PFSK-1 (cell line): ENCODE results near the gene HOOK2.

Experiments
- FOXP2 ChIP-seq: optimal IDR thresholded peaks from 2 replicates; pipeline ENCODE3; 2011; ENCODE audit warnings: borderline replicate concordance, control low read depth, inconsistent platforms; ENCODE audit not compliant: insufficient read depth; ENCODE audit errors: extremely low read length, extremely low read depth
- POLR2AphosphoS5 ChIP-seq: IDR thresholded peaks from 2 replicates; pipeline ENCODE4 v1.6.1; 2012; ENCODE audit warnings: low read depth, mild to moderate bottlenecking, control low read depth, low read length, moderate library complexity
- REST ChIP-seq, 2 experiments: IDR thresholded peaks; 2 replicates each; pipeline versions ENCODE4 v1.6.1 to v1.8.0; 2011 to 2012; ENCODE audit warnings: low read depth in 2 of 2, low read length in 2 of 2, control low read depth in 1 of 2, inconsistent platforms in 1 of 2, mild to moderate bottlenecking in 1 of 2, moderate library complexity in 1 of 2; ENCODE audit not compliant: insufficient read depth in 1 of 2
- TAF1 ChIP-seq: IDR thresholded peaks from 2 replicates; pipeline ENCODE4 v1.6.1; 2012; ENCODE audit warnings: low read length, control low read depth, borderline replicate concordance; ENCODE audit not compliant: insufficient read depth

GRCh38 chr19:12730064-12730463, 45.3 kb downstream of the HOOK2 start:
- TF ChIP-seq POLR2AphosphoS5 (no peak), TAF1 (no peak), FOXP2 (no peak), REST (IDR thresholded peaks at IDR 0.05; ENCODE audit: insufficient read depth in 1 of 2, low read depth in 2 of 2, low read length in 2 of 2) (no peak)
